ENCODE data around the gene RIOK1. TPM values are rescaled to one million over a fixed set of nuclear protein-coding genes. Genes with fewer than 3 reads are reported as not detected.

The RIOK1 gene
- total RNA-seq, 1 donor from 2014 or later, result 21.6 TPM

DNA sequence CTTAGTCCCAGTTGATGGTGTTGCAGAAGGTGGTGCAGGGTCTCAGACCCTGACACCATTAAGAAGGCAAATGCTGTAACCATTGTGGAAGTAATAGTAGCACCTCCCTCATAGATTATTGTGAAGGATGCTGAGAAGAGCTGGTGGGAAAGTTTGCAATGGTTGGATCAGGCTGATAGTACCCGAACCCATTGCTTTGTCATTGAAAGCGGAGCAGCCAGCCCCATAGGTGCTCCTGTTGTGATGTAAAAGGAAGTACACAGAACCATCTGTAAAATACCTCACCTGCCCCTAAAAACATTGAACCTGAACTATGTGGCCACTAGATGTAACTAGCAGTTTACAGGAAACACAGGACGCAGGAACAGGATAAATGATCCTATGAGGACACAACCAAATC, 31.5 kb downstream of the RIOK1 start:
- intact Hi-C loops (cut with DNase I), result no loop called here
- no peak for DNase-seq (ENCODE audit: extremely low spot score in 2 of 2)
- peaks cover 0 to 10% of the 10 kb centered on the region in 2 donors for H3K36me3 ChIP-seq
- no peak overlapping the region for H3K27ac ChIP-seq
- no peaks in the 10 kb centered on the region for H3K9me3 ChIP-seq
- no peaks in the 10 kb centered on the region for H3K27me3 ChIP-seq
- no peak overlapping the region for H3K4me3 ChIP-seq
- TF ChIP-seq, protein P1, sequence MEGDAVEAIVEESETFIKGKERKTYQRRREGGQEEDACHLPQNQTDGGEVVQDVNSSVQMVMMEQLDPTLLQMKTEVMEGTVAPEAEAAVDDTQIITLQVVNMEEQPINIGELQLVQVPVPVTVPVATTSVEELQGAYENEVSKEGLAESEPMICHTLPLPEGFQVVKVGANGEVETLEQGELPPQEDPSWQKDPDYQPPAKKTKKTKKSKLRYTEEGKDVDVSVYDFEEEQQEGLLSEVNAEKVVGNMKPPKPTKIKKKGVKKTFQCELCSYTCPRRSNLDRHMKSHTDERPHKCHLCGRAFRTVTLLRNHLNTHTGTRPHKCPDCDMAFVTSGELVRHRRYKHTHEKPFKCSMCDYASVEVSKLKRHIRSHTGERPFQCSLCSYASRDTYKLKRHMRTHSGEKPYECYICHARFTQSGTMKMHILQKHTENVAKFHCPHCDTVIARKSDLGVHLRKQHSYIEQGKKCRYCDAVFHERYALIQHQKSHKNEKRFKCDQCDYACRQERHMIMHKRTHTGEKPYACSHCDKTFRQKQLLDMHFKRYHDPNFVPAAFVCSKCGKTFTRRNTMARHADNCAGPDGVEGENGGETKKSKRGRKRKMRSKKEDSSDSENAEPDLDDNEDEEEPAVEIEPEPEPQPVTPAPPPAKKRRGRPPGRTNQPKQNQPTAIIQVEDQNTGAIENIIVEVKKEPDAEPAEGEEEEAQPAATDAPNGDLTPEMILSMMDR (IDR thresholded peaks at IDR 0.05), result no peak
- TF ChIP-seq POLR2A (IDR thresholded peaks at IDR 0.05), result no peak
- TF ChIP-seq POLR2AphosphoS5 (IDR thresholded peaks at IDR 0.05; ENCODE audit: insufficient read depth in 1 of 2, low read depth in 1 of 2), result no peak
- no peaks in the 10 kb centered on the region for H3K4me1 ChIP-seq

DNA sequence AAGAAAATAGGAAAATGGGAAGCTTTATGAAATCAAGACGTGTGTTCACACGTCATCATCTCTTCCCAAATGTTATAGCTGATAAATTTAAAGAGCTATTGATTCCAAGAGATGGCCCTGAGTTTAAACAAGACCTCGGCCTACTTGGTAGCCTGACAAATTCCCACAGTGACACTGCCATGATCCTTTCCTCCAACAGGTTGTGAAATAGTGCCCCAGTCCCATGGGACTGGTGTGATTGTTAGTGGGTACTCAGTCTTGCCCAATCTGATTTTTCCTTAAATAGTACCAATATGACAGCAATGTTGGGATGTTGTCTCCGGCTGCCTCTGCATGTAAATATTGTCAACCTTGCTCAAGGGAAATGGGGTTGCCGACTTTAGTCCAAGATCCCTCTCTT, 34.5 kb downstream of the RIOK1 start:
- no peak for DNase-seq (ENCODE audit: extremely low spot score in 2 of 2)
- Histone ChIP-seq H3K27ac (no peak overlapping the region), H3K9me3 (no peaks in the 10 kb centered on the region), H3K36me3 (no peaks in the 10 kb centered on the region), H3K27me3 (no peaks in the 10 kb centered on the region), H3K4me1 (no peaks in the 10 kb centered on the region), H3K4me3 (no peak overlapping the region)
- intact Hi-C loops (cut with DNase I), result no loop called here
- no peak for TF ChIP-seq POLR2AphosphoS5 (IDR thresholded peaks at IDR 0.05; ENCODE audit: insufficient read depth in 1 of 2, low read depth in 1 of 2)
- TF ChIP-seq, protein P1 (IDR thresholded peaks at IDR 0.05), result no peak

DNA sequence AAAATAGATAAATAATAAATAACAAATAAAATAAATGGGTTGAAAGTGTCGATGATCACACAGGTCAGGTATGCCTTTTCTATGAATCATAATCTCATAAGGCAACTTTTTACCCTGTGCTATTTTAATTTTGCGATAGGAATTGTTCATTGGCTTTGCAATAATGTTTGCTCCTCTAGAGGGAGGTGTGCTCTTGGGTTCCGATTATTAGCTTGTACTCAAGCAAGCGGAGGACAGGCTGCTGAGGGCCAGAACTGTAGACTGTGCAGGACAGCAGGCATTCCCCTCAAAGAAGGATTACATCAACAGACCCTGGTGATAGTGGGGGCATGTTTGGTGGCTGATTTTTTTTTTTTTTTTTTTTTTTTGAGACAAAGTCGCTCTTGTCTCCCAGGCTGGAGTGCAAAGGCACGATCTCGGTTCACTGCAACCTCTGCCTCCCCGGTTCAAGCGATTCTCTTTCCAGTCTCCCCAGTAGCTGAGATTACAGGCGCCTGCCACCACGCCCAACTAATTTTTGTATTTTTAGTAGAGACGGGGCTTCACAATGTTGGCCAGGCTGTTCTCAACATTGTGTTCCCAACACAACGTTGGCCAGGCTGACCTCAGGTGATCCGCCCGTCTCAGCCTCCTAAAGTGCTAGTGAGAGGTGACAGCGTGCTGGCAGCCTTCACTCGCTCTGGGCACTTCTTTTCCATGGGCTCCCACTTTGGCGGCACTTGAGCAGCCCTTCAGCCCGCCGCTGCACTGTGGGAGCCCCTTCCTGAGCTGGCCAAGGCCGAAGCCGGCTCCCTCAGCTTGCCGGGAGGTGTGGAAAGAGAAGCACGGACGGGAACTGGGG, 35.6 kb downstream of the RIOK1 start:
- no peak for DNase-seq (ENCODE audit: extremely low spot score in 2 of 2)
- Histone ChIP-seq H3K36me3 (no peaks in the 10 kb centered on the region), H3K4me3 (no peak overlapping the region), H3K9me3 (no peaks in the 10 kb centered on the region), H3K27me3 (no peaks in the 10 kb centered on the region), H3K4me1 (no peaks in the 10 kb centered on the region), H3K27ac (no peak overlapping the region)
- intact Hi-C loops (cut with DNase I), result no loop called here
- TF ChIP-seq, protein P1 (IDR thresholded peaks at IDR 0.05), result peak in 1 of 3 experiments; percentile 22
- peak in 1 of 2 donors; percentile 56 for TF ChIP-seq POLR2AphosphoS5 (IDR thresholded peaks at IDR 0.05; ENCODE audit: insufficient read depth in 1 of 2, low read depth in 1 of 2)
- no peak for TF ChIP-seq POLR2A (IDR thresholded peaks at IDR 0.05)

DNA sequence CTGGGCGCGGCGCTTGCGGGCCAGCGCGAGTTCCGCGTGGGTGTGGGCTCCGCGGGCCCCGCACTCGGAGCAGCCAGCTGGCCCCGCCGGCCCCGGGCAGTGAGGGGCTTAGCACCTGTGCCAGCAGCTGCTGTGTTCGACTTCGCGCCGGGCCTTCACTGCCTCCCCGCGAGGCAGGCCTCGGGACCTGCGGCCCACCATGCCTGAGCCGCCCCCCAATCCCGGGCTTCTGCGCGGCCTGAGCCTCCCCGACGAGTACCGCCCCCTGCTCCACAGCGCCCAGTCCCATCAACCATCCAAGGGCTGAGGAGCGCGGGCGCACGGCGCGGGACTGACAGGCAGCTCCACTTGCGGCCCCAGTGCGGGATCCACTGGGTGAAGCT, 36.2 kb downstream of the RIOK1 start:
- no peak for DNase-seq (ENCODE audit: extremely low spot score in 2 of 2)
- Histone ChIP-seq H3K4me3 (no peak overlapping the region), H3K27ac (no peak overlapping the region), H3K9me3 (no peaks in the 10 kb centered on the region), H3K36me3 (no peaks in the 10 kb centered on the region), H3K4me1 (no peaks in the 10 kb centered on the region), H3K27me3 (no peaks in the 10 kb centered on the region)
- TF ChIP-seq POLR2AphosphoS5 (IDR thresholded peaks at IDR 0.05; ENCODE audit: insufficient read depth in 1 of 2, low read depth in 1 of 2) (no peak), POLR2A (IDR thresholded peaks at IDR 0.05) (no peak)
- TF ChIP-seq, protein P1 (IDR thresholded peaks at IDR 0.05), result no peak
- intact Hi-C loops (cut with DNase I), result no loop called here

GRCh38 chr6:7426447-7427169, 37.0 kb downstream of the RIOK1 start:
- TF ChIP-seq, protein P1 (IDR thresholded peaks at IDR 0.05), result no peak
- TF ChIP-seq POLR2AphosphoS5 (IDR thresholded peaks at IDR 0.05; ENCODE audit: insufficient read depth in 1 of 2, low read depth in 1 of 2), result no peak
- no peak for TF ChIP-seq POLR2A (IDR thresholded peaks at IDR 0.05)
- no peaks in the 10 kb centered on the region for H3K9me3 ChIP-seq
- no peak overlapping the region for H3K27ac ChIP-seq
- intact Hi-C loops (cut with DNase I), result no loop called here
- H3K4me1 ChIP-seq, result no peaks in the 10 kb centered on the region
- no peak for DNase-seq (ENCODE audit: extremely low spot score in 2 of 2)
- no peaks in the 10 kb centered on the region for H3K27me3 ChIP-seq
- no peaks in the 10 kb centered on the region for H3K36me3 ChIP-seq
- H3K4me3 ChIP-seq, result no peak overlapping the region

Data from vagina (tissue), 2 donors.